CD4-positive, alpha-beta T cell treated with Interleukin-21 for 1 hour (primary cell): Measurements from ENCODE around the gene CACNA1E.

ENCODE experiments used
- DNase-seq: peaks from one replicate; pipeline ENCODE4 v3.0.0-alpha.2; 2020

The CACNA1E gene

GRCh38 chr1:181485287-181486097 is 2.2 kb downstream of the CACNA1E start:
- no peak for DNase-seq

- DNase-seq, result no peak
Observed at GRCh38 chr1:181486098-181486420, 2.7 kb downstream of the CACNA1E start.

- DNase-seq, result no peak
Observed at GRCh38 chr1:181488866-181489265, 5.5 kb downstream of the CACNA1E start.

GRCh38 chr1:181490276-181490675 is 7.0 kb downstream of the CACNA1E start:
- no peak for DNase-seq

GRCh38 chr1:181490740-181491712 is 7.7 kb downstream of the CACNA1E start:
- DNase-seq, result no peak

GRCh38 chr1:181493166-181493565 is 9.8 kb downstream of the CACNA1E start:
- no peak for DNase-seq

- DNase-seq, result no peak
Observed at GRCh38 chr1:181493885-181494284, 10.6 kb downstream of the CACNA1E start.

GRCh38 chr1:181496759-181497158 is 13.4 kb downstream of the CACNA1E start:
- no peak for DNase-seq

GRCh38 chr1:181497870-181498269 is 14.6 kb downstream of the CACNA1E start:
- DNase-seq, result no peak

- DNase-seq, result no peak
Observed at GRCh38 chr1:181499825-181500224, 16.5 kb downstream of the CACNA1E start.

- DNase-seq, result no peak
Observed at GRCh38 chr1:181500636-181501035, 17.3 kb downstream of the CACNA1E start.

- no peak for DNase-seq
Observed at GRCh38 chr1:181501612-181502011, 18.3 kb downstream of the CACNA1E start.

- DNase-seq, result no peak
Observed at GRCh38 chr1:181503171-181503810, 20.0 kb downstream of the CACNA1E start.

GRCh38 chr1:181504399-181504842 is 21.1 kb downstream of the CACNA1E start:
- DNase-seq, result no peak

GRCh38 chr1:181506563-181507353 is 23.4 kb downstream of the CACNA1E start:
- no peak for DNase-seq

GRCh38 chr1:181508486-181509165 is 25.3 kb downstream of the CACNA1E start:
- DNase-seq, result no peak

GRCh38 chr1:181513786-181514297 is 30.5 kb downstream of the CACNA1E start:
- no peak for DNase-seq

- DNase-seq, result no peak
Observed at GRCh38 chr1:181514298-181515290, 31.3 kb downstream of the CACNA1E start.

GRCh38 chr1:181516706-181517105 is 33.4 kb downstream of the CACNA1E start:
- no peak for DNase-seq

GRCh38 chr1:181517181-181517875 is 34.0 kb downstream of the CACNA1E start:
- no peak for DNase-seq
